Measurements from ENCODE around the gene VANGL1.

Gene VANGL1

DNA sequence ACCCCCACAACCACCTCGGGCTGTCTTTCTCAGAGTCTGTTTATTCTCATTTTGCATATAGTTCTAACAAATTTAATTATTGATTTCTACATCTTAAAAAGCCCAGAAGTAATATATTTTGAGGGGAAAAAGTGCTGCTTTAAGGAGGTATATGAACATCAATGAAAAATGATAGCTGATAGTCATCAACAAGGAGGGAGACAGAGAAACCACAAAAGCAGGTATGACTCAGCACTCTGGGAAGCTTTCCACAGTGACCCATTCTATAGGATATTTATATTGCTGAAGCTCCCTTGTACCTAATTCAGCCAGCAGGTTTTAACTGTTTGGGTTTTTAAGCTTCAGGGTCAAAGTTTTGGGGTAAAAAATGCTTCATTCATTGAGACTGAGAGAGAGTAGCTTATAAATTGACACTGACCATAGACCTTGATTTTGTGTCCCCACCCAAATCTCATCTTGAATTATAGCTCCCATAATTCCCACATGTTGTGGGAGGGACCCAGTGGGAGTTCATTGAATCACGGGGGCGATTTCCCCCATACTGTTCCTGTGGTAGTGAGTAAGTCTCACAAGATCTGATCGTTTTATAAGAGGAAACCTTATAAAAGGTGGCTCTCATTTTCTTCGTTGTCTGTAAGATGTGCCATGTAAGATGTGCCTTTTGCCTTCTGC is 27.4 kb downstream of the VANGL1 start:
- DNase-seq (ENCODE audit: low read depth), result peak; percentile 81

- DNase-seq (ENCODE audit: low read depth), result peak; percentile 23
Measured at GRCh38 chr1:115669886-115670285, 28.1 kb downstream of the VANGL1 start.

GRCh38 chr1:115670476-115671175 is 28.9 kb downstream of the VANGL1 start:
- no peak for DNase-seq (ENCODE audit: low read depth)

DNA sequence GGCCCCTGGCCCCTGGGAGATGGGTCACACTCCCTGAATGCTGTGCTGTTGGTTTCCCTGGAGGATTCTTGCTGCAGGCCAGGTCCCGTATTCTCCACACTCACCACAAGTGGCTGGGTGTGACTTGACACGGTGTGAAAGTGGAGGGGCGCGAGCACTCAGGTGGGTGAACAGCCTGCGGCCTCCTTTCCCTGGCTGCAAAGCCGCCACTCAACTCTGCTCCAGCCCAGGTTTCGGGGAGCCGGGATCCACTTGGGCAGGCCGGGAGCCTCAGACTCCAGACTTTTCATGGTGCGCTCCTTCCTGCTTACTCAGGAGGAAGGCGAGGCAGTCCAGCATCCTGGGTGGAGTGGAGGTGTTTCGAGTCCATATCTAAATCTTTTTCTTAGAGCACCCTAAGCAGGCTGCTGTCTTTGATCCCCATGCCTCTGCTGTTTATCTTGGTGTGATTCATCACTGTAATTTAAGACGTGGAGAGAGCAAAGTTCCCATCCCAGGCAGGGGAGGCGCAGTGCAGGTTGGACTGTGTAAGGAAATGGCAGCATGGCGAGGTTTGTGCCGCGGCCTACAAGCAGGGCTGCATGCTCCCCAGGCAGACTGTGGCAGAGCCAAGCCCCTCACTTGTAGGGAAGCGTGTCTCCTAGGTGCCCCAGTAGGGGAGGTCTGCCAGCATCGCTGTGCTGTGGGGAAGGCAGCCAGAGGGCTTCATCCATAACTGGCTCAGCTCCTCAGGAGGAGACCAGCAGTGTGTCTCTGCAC is 29.6 kb downstream of the VANGL1 start:
- DNase-seq (ENCODE audit: low read depth), result peak; percentile 30

- no peak for DNase-seq (ENCODE audit: low read depth)
Measured at GRCh38 chr1:115672224-115673009, 30.6 kb downstream of the VANGL1 start.

DNA sequence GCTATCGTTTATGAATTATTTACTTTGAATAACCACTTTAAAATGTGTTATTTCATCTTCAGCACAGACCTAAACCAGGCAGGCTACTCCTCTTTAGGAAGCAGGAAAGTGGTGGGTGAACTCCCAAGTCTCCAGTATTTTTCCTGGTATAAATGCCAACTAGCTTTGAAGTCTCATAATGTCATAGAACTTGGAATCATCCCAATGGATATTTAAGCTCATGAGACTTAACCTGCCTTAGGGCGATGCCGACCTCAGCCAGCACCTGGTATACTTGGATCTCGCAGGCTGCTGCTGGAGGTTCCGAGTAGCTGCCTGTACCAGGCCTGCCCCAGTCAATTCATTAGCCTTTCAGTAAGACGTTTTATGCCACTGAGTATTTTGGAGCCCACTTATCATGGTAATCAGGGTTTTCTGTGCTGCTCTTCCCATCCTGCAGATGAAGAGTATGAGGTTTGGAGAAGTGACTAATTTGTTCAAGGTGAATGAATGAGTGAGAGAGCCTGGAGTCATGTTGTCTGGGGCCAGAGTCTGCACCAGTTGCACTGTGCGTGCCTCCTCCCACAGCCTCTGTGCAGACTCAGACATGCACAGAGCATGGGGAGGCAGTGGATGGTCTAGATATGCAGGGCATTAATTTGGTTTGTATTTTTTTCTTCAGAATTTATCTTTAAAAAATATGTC is 34.9 kb downstream of the VANGL1 start:
- no peak for DNase-seq (ENCODE audit: low read depth)

DNA sequence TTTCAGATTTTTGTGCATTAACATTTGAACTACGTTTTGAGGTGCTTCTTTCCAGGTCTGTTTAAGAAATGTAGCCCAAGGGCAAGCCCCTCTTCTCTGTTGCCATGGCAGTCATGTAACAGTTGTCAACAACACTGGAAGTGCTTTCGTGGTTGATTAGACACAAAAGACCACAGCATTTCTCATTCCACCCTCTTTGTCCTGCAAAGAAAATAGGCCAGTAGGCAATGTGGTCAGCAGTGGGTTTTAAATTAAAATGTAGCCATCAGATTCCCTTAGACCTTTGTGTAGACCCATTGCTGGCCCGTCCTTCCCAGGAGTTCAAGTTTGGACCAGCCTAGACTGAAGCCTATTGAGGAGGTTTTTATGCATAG is 35.4 kb downstream of the VANGL1 start:
- DNase-seq (ENCODE audit: low read depth), result peak; percentile 20

- DNase-seq (ENCODE audit: low read depth), result no peak
Measured at GRCh38 chr1:115677565-115677964, 35.8 kb downstream of the VANGL1 start.

- DNase-seq (ENCODE audit: low read depth), result peak; percentile 27
Measured at GRCh38 chr1:115678141-115678540, 36.4 kb downstream of the VANGL1 start.

DNA sequence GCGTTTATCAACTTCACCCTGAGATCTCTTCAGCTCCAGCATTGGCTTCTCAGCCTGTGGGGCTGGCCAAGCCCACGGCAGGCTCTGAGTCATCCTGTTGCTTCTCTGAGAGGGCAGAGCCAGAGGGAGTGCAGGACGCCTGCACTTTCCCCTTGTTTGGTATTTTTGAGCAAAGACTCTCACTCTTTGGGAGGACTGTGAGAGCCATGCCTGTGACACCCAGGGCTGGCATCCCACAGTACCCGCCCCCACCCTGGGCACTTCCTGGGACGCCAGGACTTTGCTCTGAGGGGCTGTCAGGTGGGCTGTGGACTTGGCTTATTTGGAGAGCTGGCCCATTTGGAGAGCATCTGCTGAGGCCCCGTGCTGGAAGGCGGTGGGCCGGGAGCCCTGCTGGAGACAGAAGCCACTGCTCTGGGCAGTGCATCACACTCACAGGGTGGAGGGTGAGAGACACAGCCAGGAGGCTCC is 37.4 kb downstream of the VANGL1 start:
- peak; percentile 83 for DNase-seq (ENCODE audit: low read depth)

GRCh38 chr1:115680730-115681111 is 39.0 kb downstream of the VANGL1 start:
- DNase-seq (ENCODE audit: low read depth), result no peak

GRCh38 chr1:115682792-115683191 is 41.0 kb downstream of the VANGL1 start:
- DNase-seq (ENCODE audit: low read depth), result no peak

- DNase-seq (ENCODE audit: low read depth), result no peak
Measured at GRCh38 chr1:115685029-115685705, 43.4 kb downstream of the VANGL1 start.

DNA sequence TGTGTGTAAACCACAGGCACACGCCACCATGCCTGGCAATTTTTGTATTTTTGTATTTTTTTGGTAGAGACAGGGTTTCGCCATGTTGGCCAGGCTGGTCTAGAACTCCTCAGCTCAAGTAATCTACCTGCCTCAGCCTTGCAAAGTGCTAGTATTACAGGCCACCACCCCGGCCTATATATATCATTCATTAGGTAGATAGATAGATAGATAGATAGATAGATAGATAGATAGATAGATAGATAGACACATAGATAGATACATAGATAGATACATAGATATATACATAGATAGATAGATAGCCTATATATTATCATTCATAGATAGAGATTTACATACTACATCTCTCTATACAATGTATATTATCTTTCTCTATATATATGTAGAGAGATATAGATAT is 46.0 kb downstream of the VANGL1 start:
- no peak for DNase-seq (ENCODE audit: low read depth)

DNA sequence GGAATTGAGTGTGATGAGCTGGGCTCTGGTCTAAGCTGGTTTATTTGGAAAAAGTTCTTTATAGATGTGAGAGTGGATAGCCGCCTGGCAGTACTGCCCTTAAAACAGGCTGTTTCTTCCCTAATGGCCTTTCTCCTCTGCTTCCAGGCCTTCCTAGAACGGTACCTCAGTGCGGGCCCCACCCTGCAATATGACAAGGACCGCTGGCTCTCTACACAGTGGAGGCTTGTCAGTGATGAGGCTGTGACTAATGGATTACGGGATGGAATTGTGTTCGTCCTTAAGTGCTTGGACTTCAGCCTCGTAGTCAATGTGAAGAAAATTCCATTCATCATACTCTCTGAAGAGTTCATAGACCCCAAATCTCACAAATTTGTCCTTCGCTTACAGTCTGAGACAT is 49.2 kb downstream of the VANGL1 start:
- DNase-seq (ENCODE audit: low read depth), result no peak

- no peak for DNase-seq (ENCODE audit: low read depth)
Measured at GRCh38 chr1:115692224-115692623, 50.5 kb downstream of the VANGL1 start.

DNA sequence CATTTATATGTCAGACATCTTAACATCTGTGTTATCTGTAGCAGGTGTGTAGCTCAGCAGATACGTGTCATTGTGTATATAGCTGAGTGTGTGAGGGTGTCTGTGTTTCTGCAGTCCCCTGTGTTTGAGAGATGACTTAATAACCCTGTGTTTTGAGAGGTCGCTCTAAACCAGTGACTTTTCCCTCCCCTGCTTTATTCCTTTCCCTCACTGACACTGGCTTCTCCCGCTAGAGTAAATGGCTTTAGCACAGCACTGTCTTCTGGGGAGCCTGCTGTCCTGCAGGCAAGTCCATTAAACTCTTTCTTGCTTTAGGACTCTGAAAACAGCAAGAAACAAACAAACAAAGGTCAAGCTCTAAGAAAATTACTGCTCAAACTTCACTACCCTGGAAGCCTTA is 53.0 kb downstream of the VANGL1 start:
- no peak for DNase-seq (ENCODE audit: low read depth)

GRCh38 chr1:115697619-115698018 is 55.8 kb downstream of the VANGL1 start:
- no peak for DNase-seq (ENCODE audit: low read depth)

DNA sequence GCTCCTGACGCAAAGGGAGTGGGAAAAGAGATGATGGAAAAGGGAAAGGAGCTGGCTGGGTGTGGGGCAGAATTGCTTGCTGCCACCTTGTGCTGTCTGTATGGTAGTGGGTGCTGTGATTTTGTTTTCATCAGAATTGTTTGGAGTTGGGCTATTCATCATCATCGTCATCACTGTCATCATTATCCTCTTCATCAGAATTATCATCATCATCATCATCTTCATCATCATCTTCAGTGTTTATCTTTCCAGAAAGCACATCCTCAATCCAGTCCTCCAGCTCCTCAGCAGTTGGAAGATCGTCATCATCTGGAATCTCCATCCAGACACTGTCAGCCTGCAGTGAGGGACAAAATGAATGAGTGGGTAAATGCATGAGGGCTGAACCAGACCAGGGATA is 59.3 kb downstream of the VANGL1 start:
- no peak for DNase-seq (ENCODE audit: low read depth)

- DNase-seq (ENCODE audit: low read depth), result no peak
Measured at GRCh38 chr1:115702959-115703358, 61.2 kb downstream of the VANGL1 start.

Data from EH (cell line).